Measurements from ENCODE around the gene DPH2. TPM values are rescaled to one million over a fixed set of nuclear protein-coding genes. Genes with fewer than 3 reads are reported as not detected.

Gene DPH2
- polyA plus RNA-seq, 5 donors, result 12.8 to 25.5 (median 19.6) TPM

Other genes with a start within 250 kb of the DPH2 start
- 1 to 10 TPM; 1.9 to 3.9 (median 2.8) TPM for gene ARTN, start 36.2 kb upstream of the DPH2 start, polyA plus RNA-seq (ENCODE audit: insufficient read depth in 1 of 5, insufficient read length in 5 of 5, low replicate concordance in 1 of 5)
- 10 to 100 TPM; 15.8 to 24.3 (median 20.3) TPM for gene IPO13, start 23.1 kb upstream of the DPH2 start, polyA plus RNA-seq (ENCODE audit: insufficient read depth in 1 of 5, insufficient read length in 5 of 5, low replicate concordance in 1 of 5)
- 10 to 100 TPM; 51.9 to 83.2 (median 64.3) TPM for gene ATP6V0B, start 5.0 kb downstream of the DPH2 start, polyA plus RNA-seq (ENCODE audit: insufficient read depth in 1 of 5, insufficient read length in 5 of 5, low replicate concordance in 1 of 5)
- gene B4GALT2, start 9.2 kb downstream of the DPH2 start, polyA plus RNA-seq (ENCODE audit: insufficient read depth in 1 of 5, insufficient read length in 5 of 5, low replicate concordance in 1 of 5), result 10 to 100 TPM; 32.0 to 70.2 (median 40.1) TPM
- 10 to 100 TPM; 10.6 to 16.9 (median 14.3) TPM for gene CCDC24, start 21.6 kb downstream of the DPH2 start, polyA plus RNA-seq (ENCODE audit: insufficient read depth in 1 of 5, insufficient read length in 5 of 5, low replicate concordance in 1 of 5)
- 10 to 100 TPM; 11.3 to 17.1 (median 12.6) TPM for gene SLC6A9, start 61.5 kb downstream of the DPH2 start, polyA plus RNA-seq (ENCODE audit: insufficient read depth in 1 of 5, insufficient read length in 5 of 5, low replicate concordance in 1 of 5)
- gene KLF17, start 148.8 kb downstream of the DPH2 start, polyA plus RNA-seq (ENCODE audit: insufficient read depth in 1 of 5, insufficient read length in 5 of 5, low replicate concordance in 1 of 5), result under 1 TPM in 4 of 5 donors, not detected in 1; 0.06 to 0.09 (median 0.08) TPM
- gene KLF18, start 171.6 kb downstream of the DPH2 start, polyA plus RNA-seq (ENCODE audit: insufficient read depth in 1 of 5, insufficient read length in 5 of 5, low replicate concordance in 1 of 5), result not detected
- 10 to 100 TPM; 61.0 to 74.6 (median 66.5) TPM for gene DMAP1, start 243.5 kb downstream of the DPH2 start, polyA plus RNA-seq (ENCODE audit: insufficient read depth in 1 of 5, insufficient read length in 5 of 5, low replicate concordance in 1 of 5)